Subcutaneous adipose tissue (tissue), 4 donors: ENCODE measurements around the gene CARD16. TPM values are rescaled to one million over a fixed set of nuclear protein-coding genes. Genes with fewer than 3 reads are reported as not detected.
"Not testable (repeated sequence)": the region's sequence is repeated elsewhere in the genome, so short reads cannot be mapped to it uniquely, and the experiment has no call there.

ENCODE experiments used
- CTCF ChIP-seq: fragments of 450-650 bp; IDR thresholded peaks from one replicate; pipeline ENCODE4 v1.5.1; 2016; ENCODE audit warnings: low read depth, mild to moderate bottlenecking, control low read depth, antibody characterized with exemption, moderate library complexity
- total RNA-seq, 4 donors: library from RNA; depleted of rRNA; stranded (reverse); fragments of >200 nt; gene quantifications; one replicate each; pipeline ENCODE4 v1.1.0, GENCODE V29; 2016

CARD16 gene
- total RNA-seq: 10 to 100 TPM in 3 of 4 donors, 1 to 10 TPM in 1; 8.6 to 27.0 (median 13.0) TPM

GRCh38 chr11:105044557-105045524 is at the start of gene CARD16:
TSS of gene CARD16 (minus strand) at chr11:105045335. CDS start at chr11:105045297, 38 bp downstream.
- TF ChIP-seq CTCF: not testable (repeated sequence)

- no peak for TF ChIP-seq CTCF
These were observed 47.4 kb upstream of the CARD16 start for GRCh38 chr11:105092256-105093239.

- TF ChIP-seq CTCF: no peak
These were observed 36.4 kb upstream of the CARD16 start for GRCh38 chr11:105081412-105082150.

- TF ChIP-seq CTCF: no peak
These were observed 33.1 kb upstream of the CARD16 start for GRCh38 chr11:105078283-105078682.

- no peak for TF ChIP-seq CTCF
These were observed 29.0 kb upstream of the CARD16 start for GRCh38 chr11:105074166-105074530.

GRCh38 chr11:105073456-105074165 is 28.5 kb upstream of the CARD16 start:
- TF ChIP-seq CTCF: no peak
